HEK293 (cell line): ENCODE results near the gene ORM2.

Experiments used
- CTCF ChIA-PET: fragments of 350-600 bp; formaldehyde crosslinking; extraction: SDS; loops from one replicate; lab custom pipeline; 2021; ENCODE audit warnings: antibody characterized with exemption; lab: Yijun Ruan, JAX
- POLR2A ChIA-PET: fragments of 300-600 bp; formaldehyde crosslinking; extraction: SDS; loops from one replicate; lab custom pipeline; 2020; ENCODE audit warnings: antibody characterized with exemption, inconsistent platforms; lab: Yijun Ruan, JAX
- H3K27ac ChIP-seq: fragments of 200-500 bp; sonication (Bioruptor generic); 2 replicates; pipeline ENCODE4 v1.5.1; 2014; ENCODE audit warnings: low read depth, low read length, control low read depth, inconsistent platforms; ENCODE audit errors: extremely low read depth
- H3K36me3 ChIP-seq, 2 experiments: fragments of 200-500 bp in 1 of 2; sonication (Bioruptor generic) in 1 of 2; 1 replicate in 1 of 2; 2 replicates in 1 of 2; pipeline ENCODE4 v1.5.1; 2014 to 2017; ENCODE audit warnings: inconsistent platforms in 2 of 2, low read length in 2 of 2; ENCODE audit not compliant: control insufficient read depth in 2 of 2, insufficient read depth in 1 of 2
- H3K4me1 ChIP-seq: fragments of 200-500 bp; sonication (Bioruptor generic); 2 replicates; pipeline ENCODE4 v1.5.1; 2014; ENCODE audit warnings: mild to moderate bottlenecking, low read length, inconsistent platforms; ENCODE audit not compliant: control insufficient read depth, insufficient read depth
- H3K4me3 ChIP-seq: 2 replicates; pipeline ENCODE4 v1.5.1; 2011; ENCODE audit warnings: low read depth, mild to moderate bottlenecking, control low read depth, low read length, moderate library complexity
- H3K9me3 ChIP-seq: fragments of 200-500 bp; sonication (Bioruptor generic); 2 replicates; pipeline ENCODE4 v1.5.1; 2014; ENCODE audit warnings: low read depth, low read length, inconsistent platforms; ENCODE audit not compliant: control insufficient read depth, insufficient read depth
- KLF1 ChIP-seq: fragments of 450-650 bp; formaldehyde crosslinking; IDR thresholded peaks from 2 replicates; pipeline ENCODE4 v1.5.1; 2016; ENCODE audit warnings: missing biosample characterization, missing genetic modification characterization
- KLF7 ChIP-seq: fragments of 450-650 bp; formaldehyde crosslinking; IDR thresholded peaks from 2 replicates; pipeline ENCODE4 v1.5.1; 2016; ENCODE audit warnings: missing biosample characterization, missing genetic modification characterization, borderline replicate concordance
- MYNN ChIP-seq: fragments of 450-650 bp; formaldehyde crosslinking; IDR thresholded peaks from 2 replicates; pipeline ENCODE4 v1.5.1; 2016; ENCODE audit warnings: missing biosample characterization, missing genetic modification characterization, borderline replicate concordance
- RBAK ChIP-seq: fragments of 450-650 bp; formaldehyde crosslinking; IDR thresholded peaks from 2 replicates; pipeline ENCODE4 v1.5.1; 2016; ENCODE audit warnings: missing biosample characterization, missing genetic modification characterization
- ZNF138 ChIP-seq: fragments of 450-650 bp; formaldehyde crosslinking; IDR thresholded peaks from 2 replicates; pipeline ENCODE4 v1.5.1; 2016; ENCODE audit warnings: missing biosample characterization, missing genetic modification characterization, borderline replicate concordance
- ZNF140 ChIP-seq: fragments of 450-650 bp; formaldehyde crosslinking; IDR thresholded peaks from 2 replicates; pipeline ENCODE4 v1.5.1; 2016; ENCODE audit warnings: missing biosample characterization, missing genetic modification characterization
- ZNF169 ChIP-seq: fragments of 450-650 bp; formaldehyde crosslinking; IDR thresholded peaks from 2 replicates; pipeline ENCODE4 v1.5.1; 2016; ENCODE audit warnings: missing biosample characterization, missing genetic modification characterization
- ZNF266 ChIP-seq: fragments of 450-650 bp; formaldehyde crosslinking; IDR thresholded peaks from 2 replicates; pipeline ENCODE4 v1.5.1; 2016; ENCODE audit warnings: missing biosample characterization, missing genetic modification characterization, low read depth
- ZNF354C ChIP-seq: fragments of 450-650 bp; formaldehyde crosslinking; IDR thresholded peaks from 2 replicates; pipeline ENCODE4 v1.5.1; 2016; ENCODE audit warnings: missing biosample characterization, missing genetic modification characterization, low read depth, borderline replicate concordance
- ZNF433 ChIP-seq: fragments of 450-650 bp; formaldehyde crosslinking; IDR thresholded peaks from 2 replicates; pipeline ENCODE4 v1.5.1; 2016; ENCODE audit warnings: missing biosample characterization, missing genetic modification characterization, low read depth
- ZNF510 ChIP-seq: fragments of 450-650 bp; formaldehyde crosslinking; IDR thresholded peaks from 2 replicates; pipeline ENCODE4 v1.5.1; 2018; ENCODE audit warnings: mild to moderate bottlenecking, missing genetic modification characterization, missing biosample characterization; ENCODE audit not compliant: insufficient replicate concordance
- ZNF521 ChIP-seq: fragments of 450-650 bp; formaldehyde crosslinking; IDR thresholded peaks from 2 replicates; pipeline ENCODE4 v1.5.1; 2017; ENCODE audit warnings: missing biosample characterization, mild to moderate bottlenecking, missing genetic modification characterization
- ZNF561 ChIP-seq: fragments of 450-650 bp; IDR thresholded peaks from 2 replicates; pipeline ENCODE4 v1.5.1; 2018; ENCODE audit warnings: missing biosample characterization, missing genetic modification characterization, borderline replicate concordance
- TF ChIP-seq, protein P1 (sequence below): fragments of 450-650 bp; formaldehyde crosslinking; IDR thresholded peaks from 2 replicates; pipeline ENCODE4 v1.5.1; 2016; ENCODE audit warnings: missing biosample characterization, missing genetic modification characterization, low read depth
- TF ChIP-seq, protein P2 (sequence below): fragments of 450-650 bp; formaldehyde crosslinking; IDR thresholded peaks from 2 replicates; pipeline ENCODE4; 2016; ENCODE audit warnings: missing biosample characterization, missing genetic modification characterization

ORM2 gene

DNA sequence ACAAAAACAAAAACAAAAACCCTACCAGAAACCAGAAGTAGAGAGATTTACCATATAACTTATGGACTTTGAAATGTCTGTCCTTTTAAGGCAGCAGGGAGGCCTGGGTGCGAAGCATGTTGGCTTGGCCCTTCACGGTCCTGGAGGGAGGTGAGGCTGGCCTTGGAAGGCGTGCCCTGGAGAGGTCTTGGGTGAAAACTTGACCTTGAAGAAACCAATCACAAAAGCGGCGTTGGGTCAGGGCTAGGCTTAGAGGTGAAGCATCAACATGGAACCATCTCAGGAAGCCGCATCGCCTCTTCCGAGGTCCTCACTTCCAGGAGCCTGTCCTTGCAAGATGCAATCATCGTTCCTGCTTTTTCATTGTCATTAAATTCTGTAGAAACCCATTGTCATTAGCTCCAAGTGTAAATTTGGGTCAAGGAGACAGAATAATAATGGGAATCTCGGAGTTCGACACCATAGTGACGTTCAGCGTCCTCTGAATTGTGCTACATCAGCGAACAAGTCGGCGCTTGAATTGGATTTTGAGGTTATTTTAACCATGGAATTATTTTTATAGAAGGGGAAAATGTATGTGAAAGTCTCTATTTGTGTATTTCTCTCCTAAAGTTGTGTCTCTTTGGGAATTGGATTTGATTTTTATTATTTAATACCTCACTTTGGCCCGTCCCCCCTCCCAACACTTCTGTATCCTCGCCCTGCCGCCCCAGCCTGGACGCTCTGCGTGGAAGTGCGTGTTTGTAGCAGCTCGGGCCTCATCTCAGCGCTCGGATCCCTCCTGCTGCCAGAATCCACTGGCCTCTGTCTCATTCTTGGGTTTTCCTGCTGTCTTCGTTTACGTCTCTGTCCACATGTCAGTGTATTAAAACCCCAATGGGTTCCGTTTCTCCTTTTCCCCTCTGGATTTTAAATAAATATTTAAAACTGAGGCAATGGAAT is 17.8 kb upstream of the ORM2 start:
- POLR2A ChIA-PET, result no interaction called here
- CTCF ChIA-PET, result interaction anchor here (1.3 kb wide), 1 partner anchor 229 kb away, joined by 4 read pairs; no protein-coding TSS in a partner anchor

DNA sequence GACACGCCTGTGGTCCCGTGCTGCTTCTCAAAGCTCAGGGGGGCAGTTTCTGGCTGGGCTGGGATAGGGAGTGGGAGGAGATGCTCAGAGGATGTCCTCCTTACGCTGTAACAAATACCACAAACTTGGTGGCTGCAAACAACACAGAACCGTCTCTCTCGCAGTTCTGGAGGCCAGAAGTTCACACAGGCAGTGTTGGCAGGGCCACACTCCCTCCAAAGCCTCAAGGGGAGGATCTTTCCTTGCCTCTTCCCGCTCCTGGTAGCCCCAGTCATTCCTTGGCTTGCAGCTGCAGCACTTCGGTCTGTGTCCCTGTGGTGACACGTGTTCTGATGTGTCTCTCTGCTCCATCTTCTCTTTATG is 17.2 kb upstream of the ORM2 start:
- Histone ChIP-seq H3K4me3 (no peak overlapping the region), H3K27ac (no peak overlapping the region), H3K36me3 (no peaks in the 10 kb centered on the region), H3K9me3 (no peaks in the 10 kb centered on the region), H3K4me1 (no peaks in the 10 kb centered on the region)
- TF ChIP-seq ZNF510 (tag by site-specific recombination) (no peak), MYNN (no peak), ZNF138 (tag by site-specific recombination) (no peak), KLF1 (no peak), ZNF561 (tag by site-specific recombination) (no peak)
- TF ChIP-seq, protein P1, sequence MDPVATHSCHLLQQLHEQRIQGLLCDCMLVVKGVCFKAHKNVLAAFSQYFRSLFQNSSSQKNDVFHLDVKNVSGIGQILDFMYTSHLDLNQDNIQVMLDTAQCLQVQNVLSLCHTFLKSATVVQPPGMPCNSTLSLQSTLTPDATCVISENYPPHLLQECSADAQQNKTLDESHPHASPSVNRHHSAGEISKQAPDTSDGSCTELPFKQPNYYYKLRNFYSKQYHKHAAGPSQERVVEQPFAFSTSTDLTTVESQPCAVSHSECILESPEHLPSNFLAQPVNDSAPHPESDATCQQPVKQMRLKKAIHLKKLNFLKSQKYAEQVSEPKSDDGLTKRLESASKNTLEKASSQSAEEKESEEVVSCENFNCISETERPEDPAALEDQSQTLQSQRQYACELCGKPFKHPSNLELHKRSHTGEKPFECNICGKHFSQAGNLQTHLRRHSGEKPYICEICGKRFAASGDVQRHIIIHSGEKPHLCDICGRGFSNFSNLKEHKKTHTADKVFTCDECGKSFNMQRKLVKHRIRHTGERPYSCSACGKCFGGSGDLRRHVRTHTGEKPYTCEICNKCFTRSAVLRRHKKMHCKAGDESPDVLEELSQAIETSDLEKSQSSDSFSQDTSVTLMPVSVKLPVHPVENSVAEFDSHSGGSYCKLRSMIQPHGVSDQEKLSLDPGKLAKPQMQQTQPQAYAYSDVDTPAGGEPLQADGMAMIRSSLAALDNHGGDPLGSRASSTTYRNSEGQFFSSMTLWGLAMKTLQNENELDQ (tag by site-specific recombination), result no peak
- ChIA-PET CTCF (interaction anchor here (1.3 kb wide), 1 partner anchor 230 kb away, joined by 4 read pairs; no protein-coding TSS in a partner anchor), POLR2A (no interaction called here)

More for the DNA sequence above, 17.8 kb upstream of the ORM2 start:
- no peaks in the 10 kb centered on the region for H3K36me3 ChIP-seq
- no peak overlapping the region for H3K27ac ChIP-seq
- no peaks in the 10 kb centered on the region for H3K4me1 ChIP-seq
- H3K4me3 ChIP-seq, result no peak overlapping the region
- TF ChIP-seq ZNF169 (tag by site-specific recombination) (no peak), ZNF140 (no peak), KLF7 (tag by site-specific recombination) (no peak), ZNF433 (tag by site-specific recombination) (no peak), ZNF266 (tag by site-specific recombination) (no peak), ZNF521 (tag by site-specific recombination) (no peak), RBAK (no peak), ZNF354C (no peak)
- TF ChIP-seq, protein P1 (tag by site-specific recombination), result no peak
- TF ChIP-seq, protein P2, sequence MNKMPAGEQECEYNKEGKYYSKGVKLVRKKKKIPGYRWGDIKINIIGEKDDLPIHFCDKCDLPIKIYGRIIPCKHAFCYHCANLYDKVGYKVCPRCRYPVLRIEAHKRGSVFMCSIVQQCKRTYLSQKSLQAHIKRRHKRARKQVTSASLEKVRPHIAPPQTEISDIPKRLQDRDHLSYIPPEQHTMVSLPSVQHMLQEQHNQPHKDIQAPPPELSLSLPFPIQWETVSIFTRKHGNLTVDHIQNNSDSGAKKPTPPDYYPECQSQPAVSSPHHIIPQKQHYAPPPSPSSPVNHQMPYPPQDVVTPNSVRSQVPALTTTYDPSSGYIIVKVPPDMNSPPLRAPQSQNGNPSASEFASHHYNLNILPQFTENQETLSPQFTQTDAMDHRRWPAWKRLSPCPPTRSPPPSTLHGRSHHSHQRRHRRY, result no peak
- no peaks in the 10 kb centered on the region for H3K9me3 ChIP-seq
